Measurements from ENCODE around the gene PARD3. TPM values are rescaled to one million over a fixed set of nuclear protein-coding genes. Genes with fewer than 3 reads are reported as not detected.
"Not testable (repeated sequence)": the region's sequence is repeated elsewhere in the genome, so short reads cannot be mapped to it uniquely, and the experiment has no call there.

PARD3 gene
- total RNA-seq, 1 donor from 2014 or later, result 0.93 TPM

GRCh38 chr10:34281661-34282582 is 533.2 kb downstream of the PARD3 start:
- intact Hi-C loops (cut with micrococcal nuclease), result loop anchor here (2.0 to 10.0 kb wide), 2 partner anchors 27 to 947 kb away; partner anchors contain the start of gene NRP1

GRCh38 chr10:34280599-34281374 is 534.3 kb downstream of the PARD3 start:
- intact Hi-C loops (cut with micrococcal nuclease), result loop anchor here (10.0 kb wide), 1 partner anchor 946 kb away; the partner anchor contains the start of gene NRP1

GRCh38 chr10:34275626-34276130 is 539.4 kb downstream of the PARD3 start:
- intact Hi-C loops (cut with micrococcal nuclease), result no loop called here

- intact Hi-C loops (cut with micrococcal nuclease), result no loop called here
These were observed 540.2 kb downstream of the PARD3 start for GRCh38 chr10:34274906-34275305.

GRCh38 chr10:34273340-34273739 is 541.8 kb downstream of the PARD3 start:
- intact Hi-C loops (cut with micrococcal nuclease), result no loop called here

- intact Hi-C loops (cut with micrococcal nuclease), result no loop called here
These were observed 542.8 kb downstream of the PARD3 start for GRCh38 chr10:34272316-34272715.

GRCh38 chr10:34268410-34268809 is 546.7 kb downstream of the PARD3 start:
- intact Hi-C loops (cut with micrococcal nuclease), result not testable (repeated sequence)

- intact Hi-C loops (cut with micrococcal nuclease), result no loop called here
These were observed 552.1 kb downstream of the PARD3 start for GRCh38 chr10:34262985-34263384.

GRCh38 chr10:34260904-34261303 is 554.2 kb downstream of the PARD3 start:
- intact Hi-C loops (cut with micrococcal nuclease), result no loop called here

GRCh38 chr10:34256216-34256615 is 558.9 kb downstream of the PARD3 start:
- intact Hi-C loops (cut with micrococcal nuclease), result no loop called here

- intact Hi-C loops (cut with micrococcal nuclease), result loop anchor here (2.0 kb wide), 1 partner anchor 28 kb away; no protein-coding TSS in a partner anchor
These were observed 560.1 kb downstream of the PARD3 start for GRCh38 chr10:34255035-34255434.

- intact Hi-C loops (cut with micrococcal nuclease), result loop anchor here (2.0 kb wide), 1 partner anchor 28 kb away; no protein-coding TSS in a partner anchor
These were observed 560.5 kb downstream of the PARD3 start for GRCh38 chr10:34254596-34254995.

- intact Hi-C loops (cut with micrococcal nuclease), result no loop called here
These were observed 563.0 kb downstream of the PARD3 start for GRCh38 chr10:34252111-34252510.

GRCh38 chr10:34251177-34251576 is 563.9 kb downstream of the PARD3 start:
- intact Hi-C loops (cut with micrococcal nuclease), result no loop called here

- intact Hi-C loops (cut with micrococcal nuclease), result no loop called here
These were observed 564.4 kb downstream of the PARD3 start for GRCh38 chr10:34250722-34251121.

GRCh38 chr10:34249634-34250033 is 565.5 kb downstream of the PARD3 start:
- intact Hi-C loops (cut with micrococcal nuclease), result no loop called here

- intact Hi-C loops (cut with micrococcal nuclease), result no loop called here
These were observed 567.5 kb downstream of the PARD3 start for GRCh38 chr10:34247560-34247959.

GRCh38 chr10:34244756-34245484 is 570.2 kb downstream of the PARD3 start:
- intact Hi-C loops (cut with micrococcal nuclease), result no loop called here

- intact Hi-C loops (cut with micrococcal nuclease), result no loop called here
These were observed 573.7 kb downstream of the PARD3 start for GRCh38 chr10:34241226-34242000.

- intact Hi-C loops (cut with micrococcal nuclease), result no loop called here
These were observed 575.1 kb downstream of the PARD3 start for GRCh38 chr10:34240039-34240438.
